Measurements from ENCODE around the gene MAGIX.
"Not testable (repeated sequence)": the region's sequence is repeated elsewhere in the genome, so short reads cannot be mapped to it uniquely, and the experiment has no call there.

DNA sequence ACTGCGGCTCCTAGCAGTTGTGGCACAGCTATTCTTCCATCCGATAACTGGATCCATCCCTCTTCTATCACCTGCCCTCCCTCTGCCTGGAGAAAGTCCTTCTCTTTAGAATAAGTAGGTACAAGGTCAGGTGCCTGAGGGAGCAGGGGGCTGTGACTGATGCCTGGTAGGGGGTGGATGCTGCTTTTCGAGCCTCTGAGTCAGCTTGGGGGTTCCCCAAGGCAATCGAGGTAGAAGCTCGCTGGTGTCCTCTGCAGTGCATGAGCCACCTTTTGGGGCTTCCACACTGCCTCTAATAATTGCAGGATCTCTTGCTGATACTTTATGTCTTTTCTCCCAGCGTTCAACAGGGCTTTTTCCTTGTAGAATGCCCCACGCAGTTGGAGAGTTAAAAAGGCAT, 19.4 kb upstream of the MAGIX start:
- TF ChIP-seq, protein P1, sequence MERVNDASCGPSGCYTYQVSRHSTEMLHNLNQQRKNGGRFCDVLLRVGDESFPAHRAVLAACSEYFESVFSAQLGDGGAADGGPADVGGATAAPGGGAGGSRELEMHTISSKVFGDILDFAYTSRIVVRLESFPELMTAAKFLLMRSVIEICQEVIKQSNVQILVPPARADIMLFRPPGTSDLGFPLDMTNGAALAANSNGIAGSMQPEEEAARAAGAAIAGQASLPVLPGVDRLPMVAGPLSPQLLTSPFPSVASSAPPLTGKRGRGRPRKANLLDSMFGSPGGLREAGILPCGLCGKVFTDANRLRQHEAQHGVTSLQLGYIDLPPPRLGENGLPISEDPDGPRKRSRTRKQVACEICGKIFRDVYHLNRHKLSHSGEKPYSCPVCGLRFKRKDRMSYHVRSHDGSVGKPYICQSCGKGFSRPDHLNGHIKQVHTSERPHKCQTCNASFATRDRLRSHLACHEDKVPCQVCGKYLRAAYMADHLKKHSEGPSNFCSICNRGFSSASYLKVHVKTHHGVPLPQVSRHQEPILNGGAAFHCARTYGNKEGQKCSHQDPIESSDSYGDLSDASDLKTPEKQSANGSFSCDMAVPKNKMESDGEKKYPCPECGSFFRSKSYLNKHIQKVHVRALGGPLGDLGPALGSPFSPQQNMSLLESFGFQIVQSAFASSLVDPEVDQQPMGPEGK (CRISPR knock-in tag; IDR thresholded peaks at IDR 0.05; ENCODE audit: borderline replicate concordance): not testable (repeated sequence)
- TF ChIP-seq ZFP3 (CRISPR knock-in tag; IDR thresholded peaks at IDR 0.05); ZNF565 (CRISPR knock-in tag; conservative IDR thresholded peaks at IDR 0.05; ENCODE audit: low read depth); ZFP30 (CRISPR knock-in tag; IDR thresholded peaks at IDR 0.05); RARB (CRISPR knock-in tag; IDR thresholded peaks at IDR 0.05); TOX (CRISPR knock-in tag; IDR thresholded peaks at IDR 0.05; ENCODE audit: borderline replicate concordance); BACH2 (CRISPR knock-in tag; IDR thresholded peaks at IDR 0.05; ENCODE audit: borderline replicate concordance): not testable (repeated sequence)
